GM18517 (cell line): ENCODE data around the gene COL9A1.

Experiments used
- ATAC-seq: cut with Tn5 transposase; IDR thresholded peaks from one replicate; pipeline ENCODE4 v1.9.1; 2021; ENCODE audit warnings: mild to moderate bottlenecking, moderate library complexity; ENCODE audit not compliant: unreplicated experiment

The COL9A1 gene

GRCh38 chr6:70234561-70235236 is 68.2 kb downstream of the COL9A1 start:
- ATAC-seq, result no peak

DNA sequence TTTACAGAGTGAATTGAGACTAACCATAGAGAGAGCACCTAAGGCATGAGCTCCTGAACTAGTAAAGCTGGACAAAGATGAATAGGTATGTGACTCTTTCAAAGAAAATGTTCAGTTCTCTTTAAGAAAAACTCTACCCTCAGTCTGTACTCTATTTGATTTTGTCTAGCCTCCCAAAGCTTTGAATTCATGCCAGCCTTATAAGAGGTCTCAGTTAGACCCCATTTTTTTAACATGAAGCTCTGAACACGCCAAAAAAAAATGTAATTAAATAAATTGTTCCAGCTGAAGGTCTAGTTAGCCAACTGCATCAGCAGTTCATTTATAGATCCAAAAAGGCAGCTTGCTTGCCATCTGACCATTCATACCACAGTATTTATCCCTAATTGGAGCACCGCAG is 71.6 kb downstream of the COL9A1 start:
- ATAC-seq, result no peak

DNA sequence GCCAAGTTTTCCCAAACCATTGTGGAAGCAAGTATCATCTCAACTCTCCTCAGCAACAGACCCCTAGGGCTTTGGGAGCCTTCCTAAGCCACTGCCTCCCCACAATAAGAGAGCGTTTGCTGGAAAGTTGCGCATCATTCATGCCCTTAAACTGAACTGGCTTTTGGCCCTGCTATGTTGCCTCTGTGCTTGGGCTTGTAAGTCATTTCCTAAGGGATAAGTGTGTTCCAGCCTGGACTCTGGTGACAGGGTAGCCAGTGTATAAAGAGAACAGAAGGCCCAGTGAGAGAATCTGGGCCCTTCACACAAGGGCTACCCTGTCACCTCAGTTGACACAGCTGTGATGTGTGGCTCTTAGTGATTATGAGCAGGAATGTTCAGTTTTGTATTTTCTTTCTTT is 77.8 kb downstream of the COL9A1 start:
- ATAC-seq, result no peak

DNA sequence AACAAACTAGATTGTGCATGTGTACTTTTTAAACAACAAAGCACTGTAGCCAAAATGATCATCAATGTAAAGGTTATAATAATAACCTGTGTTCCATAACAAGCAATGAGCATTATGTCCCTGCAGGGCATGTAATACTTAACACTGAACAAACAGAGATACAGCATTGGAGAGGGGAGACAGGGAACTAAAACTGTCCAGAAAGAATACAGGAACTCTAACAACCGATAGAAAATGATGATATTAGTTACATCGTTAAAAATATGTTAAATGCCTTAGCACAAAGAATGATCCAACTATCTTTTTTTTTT is 80.5 kb downstream of the COL9A1 start:
- no peak for ATAC-seq

DNA sequence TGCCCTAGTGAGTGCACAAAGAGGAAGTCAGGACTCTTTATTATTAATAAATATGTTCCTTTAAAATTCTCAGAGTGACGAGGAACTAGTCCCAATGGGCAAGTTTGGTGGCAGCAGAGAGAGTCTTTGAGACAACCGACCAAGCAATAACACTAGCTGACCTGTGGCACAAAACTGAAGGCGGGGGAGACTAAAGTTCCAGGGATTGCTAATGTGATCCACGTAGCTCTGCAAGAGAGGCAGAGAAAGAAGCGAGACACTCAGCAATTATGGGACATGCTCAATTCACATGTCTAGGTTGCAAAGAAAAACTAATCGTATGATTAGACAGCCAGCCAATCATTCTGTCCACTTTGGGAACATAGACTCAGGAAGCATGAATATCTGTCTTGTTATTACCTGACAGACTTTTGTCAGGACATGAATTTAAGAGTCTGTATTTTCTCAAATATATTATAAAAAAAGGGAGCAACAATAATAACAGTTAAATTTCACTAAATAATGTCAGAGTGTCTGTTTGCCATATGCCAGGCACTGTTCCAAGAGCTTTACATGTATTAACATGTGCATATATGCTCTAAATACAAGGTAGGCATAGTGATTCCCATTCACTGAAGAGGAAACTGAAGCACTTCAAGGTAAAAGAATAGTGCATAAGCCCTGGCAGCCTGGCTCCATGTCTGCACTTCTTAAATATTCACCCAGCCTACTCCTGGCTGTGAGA is 81.0 kb downstream of the COL9A1 start:
- ATAC-seq, result no peak

DNA sequence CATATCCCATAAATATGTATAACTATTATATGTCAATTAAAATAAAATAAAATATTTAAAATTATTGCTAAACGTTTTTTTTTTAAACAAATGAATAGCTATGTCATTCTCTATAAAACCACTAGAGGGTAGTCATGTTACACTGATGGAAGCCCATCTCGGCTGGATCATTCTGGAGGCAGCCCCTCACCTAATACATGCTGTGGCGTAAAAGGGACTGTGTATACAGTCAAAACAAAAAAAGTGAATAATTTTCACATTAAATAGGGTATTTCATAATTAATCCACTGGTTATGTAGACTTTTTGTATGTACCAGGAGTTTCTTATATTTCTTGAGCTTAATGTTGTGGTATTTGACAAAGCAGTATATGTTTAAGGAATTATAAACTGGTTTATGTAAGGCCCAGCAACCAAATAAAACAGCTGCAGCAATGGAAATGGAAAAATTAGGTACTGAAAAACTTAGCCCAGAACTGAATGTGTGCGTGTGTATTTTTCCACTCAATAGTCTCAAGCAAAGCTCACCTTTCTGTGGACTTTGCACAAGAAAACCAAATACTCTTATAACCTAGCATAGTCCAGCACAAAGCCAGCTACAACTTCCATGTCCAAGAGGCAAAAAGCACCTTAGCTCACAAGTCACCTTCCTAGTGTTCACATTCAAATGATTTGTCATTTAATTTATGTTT is 81.7 kb downstream of the COL9A1 start:
- no peak for ATAC-seq

DNA sequence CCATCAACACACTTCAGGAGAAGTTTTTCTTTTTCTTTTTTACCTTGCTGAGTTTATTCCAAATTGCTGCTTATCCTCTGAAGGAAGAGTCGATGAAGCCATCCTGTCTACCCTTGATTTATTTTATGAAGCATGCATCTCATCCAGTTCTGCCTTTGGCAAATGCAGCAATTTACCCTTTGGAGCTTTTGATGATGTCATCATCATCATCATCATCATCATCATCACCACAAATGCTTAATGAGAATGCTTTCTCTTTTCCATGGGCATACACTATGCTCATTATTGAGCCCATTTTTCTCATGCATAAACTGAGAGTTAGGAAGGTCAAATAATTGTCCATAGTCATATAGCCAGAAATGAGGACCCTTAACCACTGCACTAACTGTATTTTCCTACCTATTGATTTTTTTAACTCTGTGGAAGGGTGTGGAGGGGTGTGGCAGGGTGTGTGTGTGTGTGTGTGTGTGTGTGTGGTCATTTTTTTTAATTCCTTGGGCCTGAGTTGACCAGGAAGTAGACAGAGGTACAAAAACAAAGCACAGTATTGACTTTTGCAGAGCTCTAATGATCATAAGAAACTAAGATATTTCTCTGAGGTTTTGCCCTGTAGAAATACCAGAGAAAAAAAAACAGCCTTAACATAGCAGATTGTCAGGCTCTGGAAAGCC is 82.8 kb downstream of the COL9A1 start:
- no peak for ATAC-seq

DNA sequence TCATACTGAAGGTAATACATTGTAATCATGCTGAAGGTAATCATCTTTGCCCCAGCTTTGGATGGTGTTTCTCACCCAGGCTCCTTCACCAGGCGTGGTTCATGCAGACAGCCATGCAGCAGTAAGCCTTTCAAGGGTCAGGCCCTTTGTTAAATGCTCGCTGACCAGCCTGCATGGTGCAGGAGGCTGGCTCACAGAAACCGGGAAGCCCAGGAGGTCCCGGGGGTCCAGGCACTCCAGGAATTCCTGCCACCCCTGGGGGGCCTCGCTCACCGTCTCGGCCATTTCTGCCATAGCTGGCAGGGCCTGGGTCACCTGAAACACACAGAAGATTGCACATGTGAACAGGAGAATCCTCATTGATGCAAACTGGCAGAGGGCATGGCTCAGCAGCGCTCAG is 86.1 kb downstream of the COL9A1 start:
- no peak for ATAC-seq

DNA sequence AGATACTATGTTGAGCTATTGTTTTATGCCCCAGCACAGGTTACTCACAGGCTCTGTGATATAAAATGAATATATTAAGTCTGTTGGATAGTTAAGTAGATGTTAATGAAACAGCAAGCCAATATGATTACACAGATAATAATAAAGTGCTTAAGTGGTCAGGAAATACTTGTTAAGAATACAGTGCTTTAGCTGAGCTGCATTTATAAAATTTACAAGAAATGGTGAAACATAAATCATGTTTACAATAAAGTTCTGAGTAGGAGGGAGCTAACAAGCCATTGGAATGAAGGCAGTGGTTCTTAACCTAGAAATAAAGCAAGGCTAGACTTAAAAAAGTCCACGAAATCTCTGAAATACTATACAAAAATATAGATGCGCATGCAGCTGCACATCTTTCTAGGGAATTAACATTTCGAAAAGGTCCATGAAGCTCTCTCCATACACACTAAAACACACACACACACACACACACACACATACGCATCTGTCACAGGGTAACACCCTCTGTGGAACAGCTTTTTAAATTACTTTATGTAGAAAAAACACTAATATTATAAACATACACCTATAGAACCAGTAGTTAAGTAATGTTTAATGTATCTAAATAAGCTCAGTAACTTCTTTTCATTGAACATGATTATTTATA is 87.3 kb downstream of the COL9A1 start:
- ATAC-seq, result no peak

DNA sequence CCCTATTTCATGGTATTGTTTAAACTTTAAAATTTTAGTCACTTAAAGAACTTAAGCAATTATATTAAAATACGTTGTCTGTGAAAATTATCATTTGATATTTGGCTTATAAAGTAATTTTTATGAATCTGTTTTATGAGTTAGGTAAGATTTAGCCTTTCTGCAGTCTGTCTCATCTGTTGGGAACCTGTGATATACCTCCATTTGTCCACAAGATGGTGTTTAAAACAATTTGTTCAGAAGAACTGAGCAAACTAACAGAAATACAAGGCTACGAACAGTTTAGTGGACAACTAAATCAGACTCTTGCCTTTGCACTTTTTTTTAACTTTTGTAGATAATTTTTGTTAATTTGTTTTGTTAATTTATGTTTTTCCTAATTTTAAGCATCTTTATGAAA is 92.4 kb downstream of the COL9A1 start:
- no peak for ATAC-seq

DNA sequence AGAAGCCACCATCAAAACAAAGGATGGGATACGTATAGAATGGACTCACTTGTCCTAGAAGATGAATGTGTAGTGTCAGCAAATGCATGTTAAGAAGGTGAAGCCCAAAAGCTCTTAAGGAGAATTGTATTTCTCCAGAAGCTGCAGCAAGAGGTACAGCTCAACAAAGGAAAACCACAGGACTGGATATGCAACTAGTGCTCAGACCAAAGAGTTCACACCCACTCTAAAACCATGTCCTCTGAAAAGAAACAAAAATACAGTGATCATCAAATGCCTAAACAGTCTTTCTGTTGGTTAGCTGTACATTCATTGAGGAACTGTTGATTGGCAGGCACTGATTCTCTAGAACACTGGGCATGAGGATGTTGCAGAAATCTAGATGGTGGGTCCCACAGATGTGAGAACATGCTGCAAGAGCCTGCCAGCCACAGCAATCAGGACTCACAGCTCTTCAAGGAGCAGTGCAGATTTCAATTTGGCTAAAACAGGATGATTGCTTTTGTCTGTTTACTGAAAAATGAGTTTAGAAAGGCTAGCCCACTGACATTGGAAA is 94.6 kb downstream of the COL9A1 start:
- ATAC-seq, result no peak

- ATAC-seq, result no peak
Measured at GRCh38 chr6:70198785-70199184, 104.1 kb downstream of the COL9A1 start.

GRCh38 chr6:70196531-70196930 is 106.4 kb downstream of the COL9A1 start:
- ATAC-seq, result no peak

- ATAC-seq, result no peak
Measured at GRCh38 chr6:70194421-70194820, 108.5 kb downstream of the COL9A1 start.

DNA sequence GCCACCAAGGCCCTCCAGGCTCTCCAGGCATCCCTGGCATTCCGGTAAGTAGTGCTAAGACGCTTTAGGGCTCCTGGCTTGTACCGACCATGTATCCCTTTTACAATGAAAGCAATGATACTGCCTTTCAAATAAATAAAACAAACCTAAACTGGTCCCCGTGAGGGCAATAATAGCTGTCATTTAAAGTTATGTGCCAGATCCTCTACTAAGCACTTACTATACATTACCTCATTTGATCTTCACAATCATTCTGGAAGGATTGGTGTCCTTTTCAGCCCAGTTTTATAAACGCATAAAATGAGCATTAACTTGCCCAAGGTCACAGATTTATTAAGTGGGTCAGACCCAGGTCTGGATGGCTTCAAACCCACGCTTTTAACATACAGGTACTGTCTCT is 114.7 kb downstream of the COL9A1 start:
- ATAC-seq, result no peak

DNA sequence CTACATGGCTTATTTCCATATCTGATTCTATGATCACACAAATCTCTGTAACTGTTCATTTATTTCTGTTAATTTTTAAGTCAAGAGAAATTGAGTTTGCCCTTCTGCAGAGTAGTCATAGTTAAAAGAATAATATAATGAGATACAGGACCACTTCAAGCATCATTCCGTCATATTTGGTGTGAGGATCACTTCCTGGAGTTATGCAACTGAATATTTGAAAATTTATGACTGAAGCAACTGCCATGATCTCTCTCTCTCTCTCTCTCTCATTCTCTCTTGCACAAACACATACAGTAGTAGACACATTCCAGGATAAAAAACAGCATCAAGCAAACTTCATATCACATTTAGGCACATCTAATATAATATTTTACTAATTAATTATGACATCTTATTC is 116.4 kb downstream of the COL9A1 start:
- ATAC-seq, result no peak

DNA sequence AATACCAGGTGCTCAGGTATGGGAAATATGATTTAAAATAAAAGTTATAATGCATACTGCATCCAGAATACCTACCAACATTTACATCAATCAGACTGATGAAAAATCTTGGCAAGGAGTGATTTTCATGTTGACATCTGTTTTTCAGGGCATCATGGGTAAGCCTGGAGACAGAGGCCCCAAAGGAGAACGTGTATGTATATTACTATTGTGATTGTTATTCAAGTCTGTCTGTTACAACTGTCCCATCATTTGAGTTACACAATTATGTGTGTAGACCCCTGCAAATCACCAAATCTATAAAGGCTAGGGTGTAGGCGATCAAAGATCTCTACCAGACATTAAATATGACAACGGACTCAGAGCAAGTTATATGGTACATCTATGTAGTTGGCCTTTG is 118.2 kb downstream of the COL9A1 start:
- ATAC-seq, result no peak

DNA sequence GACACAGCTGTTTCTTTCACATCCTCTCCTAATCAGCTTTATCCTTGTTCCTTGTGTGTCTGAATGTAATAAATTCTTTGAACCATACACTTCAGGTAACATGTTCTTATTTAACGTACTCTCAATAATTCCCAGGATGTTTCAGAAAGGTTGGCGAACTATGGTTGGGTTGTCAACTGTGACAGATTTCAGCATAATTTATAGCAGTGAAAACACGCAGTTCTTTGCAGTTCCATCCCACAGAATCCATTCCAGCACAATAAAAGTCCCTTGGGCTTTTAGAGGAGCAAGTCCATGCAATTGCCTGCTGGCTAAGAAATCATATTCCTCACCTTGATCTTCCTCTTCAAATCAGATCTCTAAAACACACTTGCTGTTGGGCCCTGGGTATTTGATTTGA is 119.3 kb downstream of the COL9A1 start:
- no peak for ATAC-seq

GRCh38 chr6:70180901-70181599 is 121.8 kb downstream of the COL9A1 start:
- no peak for ATAC-seq

DNA sequence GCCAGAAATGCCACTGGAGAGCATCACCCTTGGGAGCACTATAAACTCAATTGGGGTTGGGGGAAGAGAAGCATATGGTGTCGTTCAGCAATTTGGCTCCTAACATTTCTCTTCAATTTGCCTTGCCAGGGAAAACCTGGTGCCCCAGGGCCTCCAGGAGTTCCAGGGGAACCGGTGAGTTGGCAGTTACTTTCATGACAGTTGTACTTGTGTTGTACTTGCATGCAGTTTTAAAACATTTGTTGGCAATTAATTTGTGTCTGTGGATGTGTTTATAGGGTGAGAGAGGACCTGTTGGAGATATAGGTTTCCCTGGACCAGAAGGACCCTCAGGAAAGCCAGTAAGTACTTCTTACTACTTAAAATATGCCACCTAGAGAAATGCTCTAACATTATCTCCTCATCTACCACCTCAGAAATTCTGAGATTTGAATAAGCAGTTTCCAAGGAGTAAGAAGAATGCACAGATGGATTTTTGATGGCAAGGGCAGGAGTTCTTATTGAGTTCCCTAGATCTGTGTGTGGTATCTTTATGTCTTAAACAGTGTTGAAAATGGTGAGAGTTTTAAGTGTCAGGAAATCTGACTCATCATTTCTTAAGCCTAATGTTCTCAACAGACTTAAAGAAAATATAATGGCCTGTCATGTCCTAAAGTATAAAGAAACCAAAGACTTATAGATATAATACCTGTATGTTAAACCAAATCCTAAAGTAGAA is 122.5 kb downstream of the COL9A1 start:
- no peak for ATAC-seq
